UCSD-AML1 (cell line): Measurements from ENCODE around the gene CACNA1S.

Experiments used
- DNase-seq: peaks from one replicate; lab custom pipeline; 2025; ENCODE audit not compliant: unreplicated experiment; lab: John Stamatoyannopoulos, UW

CACNA1S gene

DNA sequence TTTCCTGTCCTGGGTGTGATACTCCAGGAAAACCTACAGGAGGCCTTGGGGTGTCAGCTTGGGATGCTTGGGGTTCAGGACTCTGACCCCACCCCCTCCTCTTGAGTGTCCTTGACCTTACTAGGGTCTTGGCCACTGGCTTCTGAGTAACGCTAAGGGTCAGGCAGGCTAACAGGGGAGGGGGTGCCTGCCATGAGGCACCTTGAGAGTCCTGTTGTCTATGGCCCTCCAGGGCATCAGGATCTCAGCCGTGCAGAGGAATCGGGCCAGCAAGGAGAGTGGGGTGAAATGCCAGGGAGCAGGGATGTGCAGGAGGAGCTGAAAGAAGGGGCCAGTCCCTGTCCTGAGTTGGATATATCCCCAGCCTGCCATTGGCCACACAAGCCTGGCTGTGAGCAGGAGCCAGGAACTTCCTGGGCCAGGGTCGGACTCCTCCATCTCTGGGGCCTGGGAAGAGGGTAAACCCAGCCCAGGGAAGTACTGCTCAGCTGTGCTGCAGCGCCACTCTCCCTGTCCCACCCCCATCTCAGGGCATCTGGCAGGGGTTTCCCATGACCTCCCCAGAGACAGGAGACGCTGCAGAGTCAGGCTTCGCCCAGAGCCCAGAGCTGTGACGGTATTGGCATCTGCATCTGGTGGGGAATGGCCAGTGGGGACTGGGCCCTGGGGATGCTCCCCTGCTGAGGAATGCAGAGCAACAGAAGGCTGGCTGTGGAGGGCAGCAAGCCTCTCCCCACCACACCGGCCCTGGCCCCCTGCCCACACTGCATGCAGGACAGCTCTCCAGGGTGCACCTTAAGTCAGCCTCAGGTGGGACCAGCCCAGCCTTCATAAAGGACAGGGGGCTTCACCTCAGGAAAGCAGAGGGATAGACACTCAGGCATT is 95.0 kb downstream of the CACNA1S start:
- no peak for DNase-seq

DNA sequence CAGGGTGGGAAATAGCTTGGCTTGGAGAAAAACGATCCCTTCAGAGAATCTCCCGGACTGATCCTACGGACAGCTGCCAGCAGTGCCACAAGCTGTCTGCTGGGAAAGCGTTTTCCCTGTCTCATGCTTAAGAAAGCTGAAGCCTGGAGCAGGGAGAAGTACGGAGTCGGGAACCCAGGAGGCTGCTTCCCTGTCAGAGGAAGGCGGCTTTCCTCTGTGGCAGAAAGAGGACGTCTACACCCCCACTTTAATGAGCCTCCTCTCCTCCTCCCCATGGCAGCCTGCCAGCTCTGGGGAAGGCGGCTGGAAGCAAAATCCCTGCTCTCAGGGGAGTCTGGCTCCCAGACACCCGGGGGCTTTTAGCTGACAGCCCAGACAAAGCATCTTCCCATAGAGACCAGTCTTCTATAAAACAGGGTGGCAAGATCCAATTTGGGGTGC is 96.0 kb downstream of the CACNA1S start:
- DNase-seq: peak; percentile 46

DNA sequence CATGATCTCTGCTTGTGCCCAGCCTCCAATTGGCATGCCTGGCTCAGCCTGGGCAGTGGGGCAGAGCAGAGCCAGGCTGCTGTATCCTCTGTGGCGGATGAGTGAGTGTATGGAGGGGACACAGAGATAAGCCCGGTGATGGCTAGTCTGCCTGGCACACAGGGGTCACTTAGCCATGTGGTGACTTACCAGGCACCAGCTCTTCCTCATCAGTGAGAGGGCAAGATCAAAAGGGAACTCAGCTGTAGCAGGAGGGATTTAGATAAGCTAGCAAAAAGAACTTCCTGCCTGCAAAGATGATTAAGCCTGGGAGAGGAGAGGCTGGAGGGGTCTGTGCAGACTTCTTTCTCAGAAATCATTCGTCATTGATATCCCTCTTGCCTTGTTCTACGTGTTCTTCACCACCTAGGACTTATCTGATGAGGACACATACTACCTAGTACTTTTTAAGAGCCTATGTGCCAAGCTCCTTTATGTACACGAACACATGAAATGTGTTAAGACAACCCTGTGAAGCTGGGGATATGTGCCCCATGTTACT is 96.6 kb downstream of the CACNA1S start:
- DNase-seq: peak; percentile 34

DNA sequence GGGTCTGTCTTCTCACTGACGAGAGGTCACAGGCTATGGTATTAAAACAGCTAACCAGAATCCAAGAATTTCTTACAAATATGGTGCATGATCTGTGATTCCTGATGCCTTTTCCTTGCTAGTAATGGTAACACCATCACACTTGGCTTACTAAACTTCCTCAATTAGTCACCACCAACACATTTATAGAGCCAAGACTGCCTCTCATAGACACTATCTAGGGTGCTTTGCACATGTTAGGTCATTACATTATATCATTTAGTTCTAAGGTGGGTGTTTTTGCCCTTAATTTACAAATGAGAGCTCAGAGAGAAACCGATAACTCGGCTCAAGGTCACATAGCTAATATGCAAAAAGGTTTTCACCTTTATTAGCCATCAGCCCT is 97.4 kb downstream of the CACNA1S start:
- DNase-seq: no peak

DNA sequence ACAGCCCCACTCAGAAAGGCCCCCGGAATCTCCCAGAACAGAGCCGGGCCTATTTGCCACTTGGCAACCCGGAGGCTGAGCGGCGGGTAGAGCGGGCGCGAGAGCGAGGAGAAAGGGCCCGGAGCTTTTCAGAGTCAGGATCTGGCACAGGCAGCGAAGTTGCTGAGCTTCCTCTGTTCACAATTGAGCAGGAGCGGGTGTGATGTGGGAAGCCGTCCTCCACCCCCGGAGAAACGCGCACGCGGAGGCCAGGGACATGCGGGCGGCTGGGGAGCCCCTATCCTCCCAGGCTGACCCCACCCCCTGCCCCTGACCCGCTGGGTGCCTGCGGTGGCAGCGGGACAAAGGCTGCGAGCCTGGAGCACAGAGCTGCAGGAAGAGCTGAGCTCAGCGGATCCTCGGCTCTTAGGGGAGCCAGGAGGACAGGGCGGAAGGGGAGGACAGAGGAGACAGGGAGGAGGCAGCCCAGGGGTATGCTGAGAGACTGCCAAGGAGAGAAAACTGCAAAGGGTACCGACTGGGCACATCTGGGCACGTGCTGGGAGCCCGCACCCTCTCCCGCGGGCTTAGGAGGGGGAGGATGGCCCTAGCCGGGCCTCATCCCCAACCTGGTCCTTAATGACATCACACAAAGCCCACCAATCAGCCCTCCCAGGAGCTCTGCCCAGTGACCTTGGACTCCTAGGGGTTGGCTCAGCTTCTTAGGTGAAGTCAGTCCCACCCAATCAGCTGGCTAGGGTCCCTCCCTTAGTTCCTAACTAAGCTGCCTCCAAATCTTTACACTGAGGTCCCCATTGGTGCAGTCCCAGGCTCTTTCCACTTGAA is 98.0 kb downstream of the CACNA1S start:
- DNase-seq: no peak

DNA sequence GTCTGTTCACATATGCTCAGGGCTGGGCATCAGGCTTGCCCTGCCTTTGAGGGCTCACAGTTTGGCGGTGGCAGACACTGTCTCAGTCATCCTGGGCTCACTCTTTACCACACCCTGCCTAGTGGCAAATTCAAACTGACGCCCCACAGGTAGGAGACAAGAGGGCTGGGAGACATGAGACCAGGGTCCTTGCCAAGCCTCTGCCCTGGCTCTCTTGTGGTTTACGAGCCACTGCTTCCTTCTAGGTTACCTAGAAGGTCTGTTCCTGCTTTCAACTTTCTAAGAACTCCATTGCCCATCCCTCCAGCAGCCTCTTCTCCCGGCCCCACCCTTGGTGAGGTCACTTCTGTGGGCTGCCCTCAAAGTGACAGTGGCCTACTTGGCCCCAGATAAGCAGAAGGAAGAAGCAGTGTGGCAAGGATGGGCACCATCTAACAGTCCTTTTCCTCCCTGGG is 99.2 kb downstream of the CACNA1S start:
- peak; percentile 60 for DNase-seq

DNA sequence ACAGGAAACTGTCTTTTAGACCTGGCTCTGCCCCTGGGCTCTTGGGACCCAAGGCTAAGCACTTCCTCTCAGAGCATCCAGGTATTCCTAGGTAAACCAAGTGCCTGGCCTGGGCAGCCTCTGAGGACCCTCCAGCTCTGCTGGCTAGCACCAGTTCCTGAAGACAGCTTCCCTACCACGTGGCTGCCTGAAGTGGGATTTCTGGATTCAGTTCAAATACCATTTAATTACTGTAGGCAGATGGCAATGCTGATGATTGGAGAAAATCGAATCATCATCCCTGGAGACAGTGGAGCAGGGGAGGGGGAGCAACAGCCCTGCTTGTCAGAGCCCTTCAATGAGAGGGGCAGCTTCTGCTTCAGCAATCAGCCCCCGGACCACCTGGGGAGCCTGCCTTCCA is 100.6 kb downstream of the CACNA1S start:
- no peak for DNase-seq

DNA sequence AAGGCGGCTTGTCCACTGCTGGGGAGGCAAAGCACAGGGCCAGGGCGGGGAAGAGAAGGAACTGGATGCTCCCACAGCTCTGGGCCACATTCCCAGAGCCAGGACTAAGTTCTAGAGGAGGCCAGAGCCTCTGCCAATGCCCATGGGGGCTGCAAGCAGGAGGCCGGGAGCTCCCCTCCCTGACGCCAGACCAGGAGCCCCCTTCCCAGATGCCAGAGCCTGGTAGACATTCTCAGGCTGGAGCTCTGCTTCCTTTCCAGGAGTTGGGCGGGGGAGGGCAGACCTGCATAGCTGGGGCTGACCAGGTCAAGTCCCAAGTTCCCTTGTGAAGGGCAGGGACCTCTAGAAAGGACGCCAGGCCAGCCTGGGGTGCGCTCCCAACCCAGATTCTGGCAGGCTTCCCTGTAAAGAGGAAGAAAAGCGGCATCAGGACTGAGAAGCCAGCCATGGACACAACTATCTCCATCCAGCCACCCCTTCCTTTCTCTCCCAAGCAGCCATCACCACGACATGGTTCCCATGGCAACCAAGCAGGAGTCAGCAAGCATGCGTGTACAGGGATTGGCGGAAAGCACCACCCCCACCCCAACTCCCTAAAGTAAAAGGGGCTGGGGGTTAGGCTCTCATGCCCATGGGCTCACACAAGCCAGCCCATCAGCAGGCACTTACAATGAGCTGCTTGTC is 102.1 kb downstream of the CACNA1S start:
- no peak for DNase-seq

DNA sequence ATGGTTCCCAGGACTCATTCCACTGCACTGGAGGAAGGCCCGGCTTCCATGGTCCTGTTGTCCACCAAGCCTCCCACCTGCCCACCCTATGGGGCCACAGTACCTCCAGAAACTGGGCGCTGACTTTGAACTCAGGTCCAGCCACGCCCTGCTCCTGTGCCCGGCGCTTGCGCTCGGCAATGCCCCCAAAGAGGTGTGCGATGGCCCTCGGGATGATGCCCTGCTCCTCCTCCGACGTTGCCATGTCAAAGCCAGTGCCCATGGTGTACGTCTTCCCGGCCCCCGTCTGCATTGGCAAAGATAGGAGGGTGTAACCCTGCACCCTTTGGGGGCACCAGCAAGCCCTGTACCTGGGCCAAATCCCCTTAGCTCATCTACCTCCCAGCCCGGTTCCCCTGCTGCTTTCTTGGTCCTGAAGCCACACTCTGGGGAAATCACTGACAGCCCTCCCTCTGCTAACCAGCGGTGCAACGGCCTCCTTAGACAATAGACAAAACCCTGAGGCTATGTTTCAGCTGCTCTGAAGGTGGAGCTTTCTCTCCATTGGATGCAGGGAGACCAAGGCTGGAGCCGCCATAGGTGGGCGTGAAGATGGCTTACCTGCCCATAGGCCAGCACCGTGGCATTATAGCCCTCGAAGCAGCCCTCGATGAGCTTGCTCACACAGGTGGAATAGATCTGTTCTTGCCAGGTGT is 103.4 kb downstream of the CACNA1S start:
- no peak for DNase-seq

DNA sequence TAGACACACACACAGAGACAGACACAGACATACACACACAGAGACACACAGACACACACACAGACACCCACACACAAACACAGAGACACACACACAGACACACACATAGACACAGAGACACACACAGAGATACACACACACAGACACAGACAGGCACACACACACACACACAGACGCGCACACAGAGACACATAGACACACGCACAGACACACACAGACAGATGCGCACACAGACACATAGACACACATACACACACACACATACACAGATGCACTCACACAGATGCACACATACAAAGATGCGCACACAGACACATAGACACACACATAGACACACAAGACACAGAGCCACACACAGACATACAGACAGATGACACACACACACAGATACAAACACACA is 104.7 kb downstream of the CACNA1S start:
- DNase-seq: no peak

DNA sequence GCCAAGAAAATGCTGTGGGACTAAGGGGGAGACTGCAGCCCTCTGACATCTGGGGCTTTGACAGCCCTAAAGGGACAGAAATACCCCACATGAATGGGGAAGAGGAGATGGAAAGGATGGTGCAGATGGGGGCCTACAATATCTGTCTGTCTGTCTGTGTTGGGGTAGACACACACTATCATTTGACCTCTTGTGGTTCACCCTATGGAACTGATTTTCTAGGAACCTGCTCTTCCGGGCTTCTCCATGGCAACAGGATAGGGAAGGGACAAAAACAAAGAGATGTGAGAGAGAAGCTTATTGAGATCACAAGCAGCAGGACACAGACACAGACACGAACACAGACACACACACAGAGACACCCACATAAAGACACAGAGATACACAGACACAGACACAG is 105.8 kb downstream of the CACNA1S start:
- no peak for DNase-seq

DNA sequence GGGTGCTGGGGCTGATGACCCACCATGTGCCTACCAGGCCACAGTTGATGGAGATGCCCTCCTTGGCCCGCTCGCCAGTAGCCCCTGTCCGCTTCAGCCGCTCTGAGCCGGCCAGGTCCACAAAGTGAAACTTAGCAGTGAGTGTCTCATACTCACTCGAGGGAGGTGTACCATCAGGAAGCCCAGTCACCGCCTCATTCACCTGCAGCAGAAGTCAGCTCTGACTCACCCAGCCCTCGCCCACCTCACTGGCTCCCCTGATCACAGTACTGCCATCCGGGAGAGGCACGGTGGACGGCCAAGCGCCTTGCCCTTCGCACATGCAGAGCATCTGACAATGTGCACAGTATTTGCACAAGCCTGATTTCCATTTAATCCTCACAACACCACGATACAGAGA is 107.5 kb downstream of the CACNA1S start:
- no peak for DNase-seq

DNA sequence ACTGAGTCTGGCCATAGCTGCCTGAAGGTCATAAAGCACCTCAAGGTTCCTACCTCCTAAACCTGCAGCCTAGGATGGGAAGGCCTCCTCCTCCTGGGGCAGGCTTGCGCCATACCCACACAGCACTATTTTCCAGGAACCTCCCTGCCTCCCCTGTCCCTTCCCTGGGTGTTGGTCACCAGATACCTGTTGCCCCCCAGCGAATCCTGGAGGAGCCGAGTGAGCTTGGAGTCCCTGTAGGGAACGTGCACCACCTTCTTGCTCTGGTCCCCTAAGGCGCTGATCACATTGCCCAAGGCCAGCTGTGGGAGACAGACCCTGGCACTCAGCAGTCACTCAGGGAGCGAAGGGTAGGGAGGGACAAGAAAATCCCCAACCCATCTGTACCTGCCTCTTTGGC is 108.1 kb downstream of the CACNA1S start:
- no peak for DNase-seq

DNA sequence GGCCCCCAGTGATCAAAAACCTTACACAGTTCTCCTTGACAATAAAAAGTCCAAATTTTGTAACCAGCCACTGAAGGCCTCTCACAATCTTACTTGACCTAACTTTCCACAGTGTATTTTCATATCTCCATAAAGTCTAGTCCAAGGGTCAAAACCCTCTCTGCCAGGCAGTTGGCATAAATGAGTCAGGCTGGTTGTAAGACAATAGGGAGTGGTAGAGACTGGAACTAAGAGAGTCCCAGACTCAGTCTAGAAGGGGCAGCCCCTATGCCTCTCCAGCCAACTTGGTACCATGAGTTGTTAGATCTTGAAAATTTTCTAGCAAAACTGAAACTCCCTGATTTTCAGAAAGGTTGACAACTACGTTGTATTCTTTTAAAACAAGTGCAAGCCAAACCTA is 109.7 kb downstream of the CACNA1S start:
- DNase-seq: no peak

DNA sequence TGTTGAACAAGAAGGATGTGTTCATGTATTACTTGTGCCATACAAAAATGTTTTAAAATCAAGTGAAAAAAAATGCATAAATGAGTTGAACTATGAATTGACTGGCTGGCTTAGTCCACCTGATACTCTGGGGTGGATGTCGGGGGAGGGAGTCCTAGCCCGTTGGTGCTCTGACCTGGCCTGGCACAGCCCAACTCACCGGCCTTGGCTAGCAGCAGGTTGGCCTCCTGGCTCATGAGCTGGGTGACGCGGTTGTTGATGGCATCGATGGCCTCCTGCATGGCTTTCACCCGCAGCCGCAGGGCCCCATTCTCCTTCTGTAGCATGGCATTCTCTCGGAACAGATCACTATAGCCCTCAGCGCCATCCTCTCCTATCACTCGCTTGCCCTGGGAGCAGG is 110.3 kb downstream of the CACNA1S start:
- DNase-seq: no peak

DNA sequence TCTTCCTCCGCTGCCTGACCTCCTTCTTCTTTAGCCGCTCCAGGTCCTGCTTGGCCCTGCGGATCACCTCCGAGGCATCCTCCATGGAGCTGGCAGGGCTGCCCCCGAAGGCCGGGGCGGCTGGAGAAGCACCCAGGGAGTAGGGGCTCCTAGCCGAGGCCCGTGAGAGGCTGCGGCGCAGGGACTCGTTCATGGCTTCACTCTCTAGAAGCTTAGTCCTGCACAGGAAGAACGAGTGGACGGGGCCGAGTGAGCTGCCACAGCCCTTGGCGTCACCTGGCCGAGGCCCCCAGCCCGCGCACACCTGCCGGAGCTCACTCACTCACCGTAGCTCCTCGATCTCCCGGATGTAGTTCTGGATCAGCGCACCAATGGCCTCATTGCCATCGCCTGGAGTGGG is 111.8 kb downstream of the CACNA1S start:
- no peak for DNase-seq

DNA sequence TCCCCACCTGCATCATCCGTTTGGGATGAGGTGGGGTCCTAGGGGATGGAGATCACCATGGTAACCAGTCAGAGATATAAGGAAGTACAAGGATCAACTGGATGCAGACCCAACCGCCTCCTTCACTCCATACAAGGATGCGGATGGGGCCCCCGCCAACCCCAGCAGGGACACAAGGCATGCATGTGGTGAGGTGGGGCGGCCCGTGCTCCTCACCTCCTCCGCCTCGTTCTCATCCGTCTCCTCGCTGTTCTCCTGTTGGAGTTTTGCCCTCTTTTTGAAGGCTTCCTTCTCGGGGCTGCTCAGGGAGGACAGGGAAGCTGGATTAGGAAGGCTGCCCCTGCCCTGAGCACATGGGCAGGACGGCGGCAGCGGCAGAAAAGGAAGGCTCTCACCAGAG is 112.6 kb downstream of the CACNA1S start:
- no peak for DNase-seq

DNA sequence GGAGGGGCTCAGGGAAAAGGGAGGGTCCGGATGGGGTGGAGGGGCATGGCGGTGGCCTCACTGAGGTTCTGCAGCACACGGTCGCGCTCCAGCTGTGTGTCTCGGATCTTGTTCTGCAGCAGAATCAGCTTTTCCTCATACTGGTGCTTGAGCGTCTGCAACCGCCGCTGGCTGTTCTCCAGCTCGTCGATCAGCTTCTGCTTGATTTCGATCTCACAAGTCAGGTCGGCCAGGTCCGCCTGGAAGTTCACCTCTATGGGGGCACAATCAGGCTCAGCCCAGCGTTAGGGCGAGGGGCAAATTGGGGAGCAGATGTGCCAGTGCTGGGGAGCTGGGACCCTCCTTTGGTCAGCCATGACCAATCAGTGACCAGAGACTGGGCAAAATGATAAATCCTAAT is 113.9 kb downstream of the CACNA1S start:
- no peak for DNase-seq

DNA sequence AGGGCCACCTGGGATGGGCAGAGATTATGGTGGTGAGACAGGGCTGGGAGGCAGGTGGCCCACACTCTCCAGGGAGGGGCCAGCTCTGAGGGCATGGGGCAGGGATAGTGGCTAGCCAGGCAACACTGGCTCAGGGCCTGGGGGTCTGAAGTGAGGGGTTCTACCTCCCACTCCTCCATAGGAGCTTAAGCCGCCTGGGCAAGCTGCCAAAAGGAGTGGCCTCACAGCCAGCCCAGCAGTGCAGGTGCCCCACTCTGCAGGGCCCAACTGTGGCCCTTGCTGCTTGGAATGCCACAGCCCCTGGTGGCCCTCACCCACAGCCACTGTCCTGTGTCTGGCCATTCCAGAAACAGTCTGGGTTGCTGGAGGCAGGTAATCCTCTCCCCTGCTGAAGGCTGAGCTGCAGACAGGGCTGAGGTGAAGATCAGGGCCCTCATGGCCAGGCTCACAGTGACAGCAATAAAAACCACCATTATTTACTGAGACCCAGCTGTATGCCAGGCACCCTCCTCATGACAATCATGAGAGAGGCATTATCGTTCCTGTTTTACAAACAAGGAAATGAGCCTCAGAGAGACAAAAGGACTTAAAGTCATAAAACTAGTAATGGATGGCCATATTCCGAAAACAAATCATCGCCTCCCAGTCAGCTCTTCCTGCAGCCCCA is 119.7 kb downstream of the CACNA1S start:
- DNase-seq: no peak

DNA sequence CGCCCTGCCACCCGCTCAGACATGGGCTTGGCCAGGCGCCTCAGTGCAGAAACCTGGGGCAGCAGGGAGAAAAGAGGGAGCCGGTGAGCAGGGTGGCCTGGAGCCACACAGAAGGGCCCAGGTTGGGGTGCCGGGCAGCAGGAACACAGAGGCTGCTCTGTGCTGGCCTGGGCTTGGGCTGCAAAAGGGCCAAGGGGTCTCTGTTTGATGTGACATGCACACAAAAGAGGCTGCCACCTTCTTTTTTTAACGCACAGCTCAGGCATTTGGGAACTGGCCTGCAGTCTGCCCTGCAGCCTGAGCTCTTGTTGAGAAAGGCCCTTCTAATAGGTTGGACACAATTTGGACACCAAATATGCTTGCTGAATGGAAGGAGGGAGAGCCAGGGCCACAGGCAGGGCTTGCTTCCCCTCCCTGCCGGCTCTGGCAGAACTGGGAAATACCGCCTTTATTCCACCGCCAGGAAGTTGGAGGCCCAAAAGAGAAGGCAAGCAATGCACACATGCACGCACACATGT is 121.1 kb downstream of the CACNA1S start:
- DNase-seq: no peak
